ENCODE results near the gene EZR. TPM values are rescaled to one million over a fixed set of nuclear protein-coding genes. Genes with fewer than 3 reads are reported as not detected.

Gene EZR
- total and polyA plus RNA-seq, 2 of the 8 experiments (the other 6 are each of a cell fraction or from before 2014, with no cell fraction given) = 122 to 286 TPM

- no peak for TF ChIP-seq CTCF (IDR thresholded peaks at IDR 0.05; ENCODE audit: control extremely low read depth in 1 of 3, insufficient read depth in 1 of 3, low read depth in 1 of 3, low read length in 3 of 3)
- TF ChIP-seq CHD2 (IDR thresholded peaks at IDR 0.05; ENCODE audit: low read length) = no peak
- TF ChIP-seq RAD21 (IDR thresholded peaks at IDR 0.05 in 1 of 2, conservative IDR thresholded peaks at IDR 0.05 in 1 of 2; ENCODE audit: low read depth in 2 of 2, low read length in 2 of 2) = no peak
- TF ChIP-seq RFX5 (IDR thresholded peaks at IDR 0.05; ENCODE audit: borderline replicate concordance, low read depth, low read length) = no peak
- TF ChIP-seq TCF12 (IDR thresholded peaks at IDR 0.05; ENCODE audit: low read depth, low read length) = no peak
- no peak for TF ChIP-seq POLR2AphosphoS5 (IDR thresholded peaks at IDR 0.05; ENCODE audit: low read depth, low read length)
- no peak for TF ChIP-seq TBP (IDR thresholded peaks at IDR 0.05; ENCODE audit: low read depth, low read length)
- TF ChIP-seq SRF (IDR thresholded peaks at IDR 0.05; ENCODE audit: low read depth, low read length) = no peak
- TF ChIP-seq CBX8 (IDR thresholded peaks at IDR 0.05; ENCODE audit: borderline replicate concordance, low read depth, low read length) = no peak
Observed at GRCh38 chr6:158753811-158754210, 65.4 kb downstream of the EZR start (continued).
